ENCODE results near the gene CTNNB1.
"Not testable (repeated sequence)": the region's sequence is repeated elsewhere in the genome, so short reads cannot be mapped to it uniquely, and the experiment has no call there.

CTNNB1 gene

DNA sequence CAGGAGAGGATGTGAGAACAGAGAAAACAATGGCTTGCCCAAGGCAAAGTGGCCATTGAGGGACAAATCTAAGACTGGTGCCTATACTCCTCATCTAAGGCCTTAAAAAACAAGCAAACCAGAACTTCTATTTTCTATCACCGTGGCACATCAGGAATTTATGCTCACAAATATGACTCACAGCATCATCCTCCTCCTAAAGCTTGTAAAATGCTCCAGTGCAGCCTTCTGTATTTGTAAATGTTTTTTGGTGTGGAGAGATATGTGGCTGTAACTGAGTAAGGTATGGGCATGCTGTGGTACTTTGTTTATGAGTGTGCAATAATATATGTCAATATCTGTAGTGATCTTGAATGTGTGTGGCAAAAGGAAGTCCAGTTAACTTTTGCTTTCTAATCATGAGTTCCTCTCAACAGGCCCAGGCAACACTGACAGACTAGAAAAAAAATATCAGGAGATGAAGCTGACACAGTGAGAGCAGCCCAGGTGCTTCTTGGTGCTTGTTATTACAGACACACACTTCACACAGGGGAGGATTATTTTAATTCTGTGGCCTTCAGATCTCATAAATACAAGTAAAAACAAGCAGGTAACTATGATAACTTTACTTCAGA lies 60.3 kb downstream of the CTNNB1 start:
- DNase-seq = no peak

DNA sequence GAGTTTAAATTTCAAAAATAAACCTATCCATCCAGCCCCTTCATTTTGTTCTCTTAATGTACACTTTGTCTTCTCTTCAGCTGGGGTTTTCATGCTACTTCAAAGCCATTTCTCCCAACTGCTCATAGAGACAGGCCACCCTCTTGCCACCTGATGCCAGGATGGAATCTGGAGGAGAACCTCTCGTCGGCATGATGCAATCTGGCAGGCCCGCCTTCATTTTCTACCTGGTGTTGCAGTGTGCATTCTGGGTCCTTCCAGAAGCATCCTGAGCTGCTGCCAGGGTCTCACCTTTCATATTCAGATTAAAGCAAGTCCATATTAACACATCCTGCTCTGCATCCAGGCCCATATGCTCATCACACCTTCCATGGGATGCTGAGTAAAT lies 60.8 kb downstream of the CTNNB1 start:
- no peak for DNase-seq

DNA sequence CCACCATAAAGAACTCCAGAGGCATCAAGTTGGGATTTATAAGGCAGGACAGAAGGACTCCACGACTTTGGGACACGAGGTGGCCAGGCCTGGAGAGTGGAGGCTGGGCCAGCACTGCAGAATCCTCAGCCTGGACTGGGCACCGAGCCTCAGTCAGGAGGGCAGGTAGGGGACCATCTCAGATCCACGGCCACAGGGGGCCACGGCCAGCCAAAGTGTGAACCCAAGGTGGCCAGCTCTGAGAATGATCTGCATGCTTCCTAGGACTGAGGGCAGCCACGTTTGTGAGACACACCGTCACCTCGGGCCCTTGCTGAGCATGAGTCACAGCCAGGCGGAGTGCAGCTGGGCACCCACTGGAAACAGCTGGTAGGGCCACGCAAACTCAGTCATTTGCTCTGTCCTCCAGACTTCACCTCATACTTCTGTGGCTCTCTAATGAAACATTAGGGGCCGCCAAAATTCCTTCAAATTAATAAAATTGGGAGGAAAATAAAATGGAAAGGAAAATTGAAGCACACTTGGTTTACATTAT lies 65.8 kb downstream of the CTNNB1 start:
- no peak for DNase-seq

DNA sequence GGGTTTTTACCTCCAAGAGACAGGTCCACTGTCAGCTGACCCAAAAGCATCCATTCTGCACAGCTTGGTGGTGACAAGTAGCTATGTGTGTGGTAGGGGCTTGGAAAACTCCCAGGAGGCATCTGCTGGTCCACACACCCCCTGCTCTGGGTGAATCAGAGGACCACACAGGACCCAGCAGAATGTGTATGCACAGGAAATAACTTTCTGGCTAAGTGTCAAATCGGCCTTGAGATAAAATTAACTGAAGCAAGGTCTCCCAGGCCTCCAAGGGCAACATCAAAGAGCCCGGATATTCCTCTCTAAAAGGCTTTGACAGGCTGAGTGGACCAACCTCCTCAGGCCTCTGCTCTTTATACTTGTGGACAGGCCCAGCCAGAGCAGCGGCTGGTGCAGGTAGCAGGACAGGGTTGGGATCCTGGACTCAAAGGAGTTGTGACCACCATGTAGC lies 66.5 kb downstream of the CTNNB1 start:
- DNase-seq = no peak

- peak; percentile 21 for DNase-seq
Measured at GRCh38 chr3:41267975-41268640, 68.8 kb downstream of the CTNNB1 start.

DNA sequence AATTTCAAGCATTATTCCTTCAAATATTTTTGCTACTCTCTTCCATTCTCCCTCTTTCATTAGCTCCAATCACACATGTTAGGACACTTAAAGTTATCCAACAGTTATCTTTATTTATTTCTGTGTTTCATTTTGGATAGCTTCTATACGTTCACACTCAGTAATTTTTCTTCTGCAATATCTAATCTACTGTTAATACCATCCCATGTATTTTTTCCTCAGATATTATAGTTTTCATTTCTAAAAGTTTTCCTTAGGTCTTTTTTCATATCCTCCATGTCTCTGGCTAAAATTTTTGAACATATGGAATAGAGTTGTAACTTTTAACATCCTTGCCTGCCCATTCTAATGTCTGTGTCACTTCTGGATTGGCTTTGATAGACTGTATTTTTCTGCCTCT lies 73.4 kb downstream of the CTNNB1 start:
- DNase-seq = no peak

DNA sequence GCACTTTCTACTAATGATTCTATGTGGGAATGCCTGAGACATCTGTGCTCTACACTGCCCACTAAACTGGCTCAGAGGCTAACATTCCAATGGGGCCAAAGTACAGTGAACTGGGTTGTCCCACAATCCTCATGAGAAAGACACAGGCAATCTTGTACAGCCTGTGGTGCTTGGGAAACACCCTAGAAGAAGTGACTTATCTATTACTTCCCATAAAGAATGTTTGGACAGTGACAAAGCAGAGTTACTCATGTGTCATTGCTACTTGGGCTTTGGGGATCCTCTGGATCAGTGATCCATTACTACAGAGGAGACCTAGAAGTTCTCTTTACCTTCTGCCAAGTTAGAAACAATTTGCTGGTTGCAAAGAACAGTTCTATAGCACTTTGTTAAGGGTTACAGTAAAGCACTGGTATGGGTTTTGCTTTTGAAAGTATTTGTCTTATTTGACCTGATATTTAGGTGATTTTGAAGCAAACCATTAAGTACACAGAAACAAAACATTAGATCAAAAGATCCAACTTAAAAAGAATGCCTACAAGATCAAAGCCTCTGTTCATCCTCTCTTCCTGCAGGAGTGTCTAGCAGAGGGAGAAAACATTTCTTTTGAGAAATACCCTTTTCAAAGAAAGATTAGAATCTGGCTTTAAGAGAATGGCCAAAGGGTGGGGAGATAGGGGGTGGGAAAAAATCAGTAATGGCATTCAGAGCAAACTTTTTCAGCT lies 75.8 kb downstream of the CTNNB1 start:
- peak; percentile 7 for DNase-seq

DNA sequence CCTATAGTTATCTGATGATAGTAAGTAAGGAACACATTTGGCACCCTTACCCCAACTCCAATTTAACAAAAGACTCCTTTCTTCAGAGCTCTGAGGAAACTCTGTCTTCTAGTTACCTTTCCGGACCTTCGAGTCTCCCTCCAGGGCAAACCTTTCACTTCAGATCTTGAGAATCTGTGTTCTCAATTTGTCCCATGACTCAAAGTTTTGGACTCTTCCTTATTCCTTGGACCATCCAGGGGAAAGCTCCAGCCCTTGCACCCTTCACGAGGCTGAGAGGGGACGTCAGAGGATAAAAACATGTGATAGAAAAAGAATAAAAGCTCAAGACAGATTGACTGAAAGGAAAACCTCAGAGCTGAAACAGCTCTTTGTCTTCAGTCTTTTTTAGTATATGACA lies 76.9 kb downstream of the CTNNB1 start:
- no peak for DNase-seq

GRCh38 chr3:41277790-41278465 lies 78.6 kb downstream of the CTNNB1 start:
- DNase-seq = no peak

- not testable (repeated sequence) for DNase-seq
Measured at GRCh38 chr3:41284934-41285333, 85.6 kb downstream of the CTNNB1 start.

- no peak for DNase-seq
Measured at GRCh38 chr3:41286305-41286704, 87.0 kb downstream of the CTNNB1 start.

- no peak for DNase-seq
Measured at GRCh38 chr3:41288785-41289184, 89.5 kb downstream of the CTNNB1 start.

All from GOT3 (cell line).